ENCODE data around the gene UQCRQ. TPM values are rescaled to one million over a fixed set of nuclear protein-coding genes. Genes with fewer than 3 reads are reported as not detected.

Gene UQCRQ
- total RNA-seq, 4 donors from 2014 or later = 273 to 566 (median 326) TPM

DNA sequence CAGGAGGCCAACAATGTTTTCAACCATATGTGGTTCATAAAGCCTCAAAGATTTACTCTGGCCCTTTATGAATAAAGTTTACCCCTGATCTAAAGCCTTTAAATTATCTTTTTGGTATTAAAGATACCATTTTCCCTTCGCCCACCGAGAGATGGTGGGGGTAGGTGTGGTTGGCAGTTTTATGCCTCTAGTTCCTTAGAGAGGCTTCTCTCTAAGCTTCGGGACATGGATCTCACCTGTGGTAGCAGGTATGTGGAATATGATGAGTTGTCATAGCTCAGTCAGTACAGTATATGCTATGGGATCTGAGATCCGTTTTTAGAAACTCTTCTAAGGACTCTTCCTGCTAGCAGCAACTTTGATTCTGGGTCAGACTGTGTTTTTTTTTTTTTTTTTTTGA is 2.3 kb downstream of the UQCRQ start:
- in situ Hi-C loops (cut with MboI; ENCODE audit: low sequenced_read_pairs in 4 of 4) = loop anchor here in 2 of 4 donors (25.0 kb wide), 1 partner anchor 481 kb away; no protein-coding TSS in a partner anchor
- H3K4me3 ChIP-seq = no peak overlapping the region
- peak overlapping the region in 1 of 4 donors; percentile 14 for H3K27ac ChIP-seq
- H3K36me3 ChIP-seq = peaks cover 0 to 25% of the 10 kb centered on the region in 2 donors
- TF ChIP-seq POLR2A (IDR thresholded peaks at IDR 0.05) = no peak
- TF ChIP-seq, protein P1, sequence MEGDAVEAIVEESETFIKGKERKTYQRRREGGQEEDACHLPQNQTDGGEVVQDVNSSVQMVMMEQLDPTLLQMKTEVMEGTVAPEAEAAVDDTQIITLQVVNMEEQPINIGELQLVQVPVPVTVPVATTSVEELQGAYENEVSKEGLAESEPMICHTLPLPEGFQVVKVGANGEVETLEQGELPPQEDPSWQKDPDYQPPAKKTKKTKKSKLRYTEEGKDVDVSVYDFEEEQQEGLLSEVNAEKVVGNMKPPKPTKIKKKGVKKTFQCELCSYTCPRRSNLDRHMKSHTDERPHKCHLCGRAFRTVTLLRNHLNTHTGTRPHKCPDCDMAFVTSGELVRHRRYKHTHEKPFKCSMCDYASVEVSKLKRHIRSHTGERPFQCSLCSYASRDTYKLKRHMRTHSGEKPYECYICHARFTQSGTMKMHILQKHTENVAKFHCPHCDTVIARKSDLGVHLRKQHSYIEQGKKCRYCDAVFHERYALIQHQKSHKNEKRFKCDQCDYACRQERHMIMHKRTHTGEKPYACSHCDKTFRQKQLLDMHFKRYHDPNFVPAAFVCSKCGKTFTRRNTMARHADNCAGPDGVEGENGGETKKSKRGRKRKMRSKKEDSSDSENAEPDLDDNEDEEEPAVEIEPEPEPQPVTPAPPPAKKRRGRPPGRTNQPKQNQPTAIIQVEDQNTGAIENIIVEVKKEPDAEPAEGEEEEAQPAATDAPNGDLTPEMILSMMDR (IDR thresholded peaks at IDR 0.05 in 4 of 5, conservative IDR thresholded peaks at IDR 0.05 in 1 of 5) = no peak
- H3K9me3 ChIP-seq = no peaks in the 10 kb centered on the region
- H3K27me3 ChIP-seq = no peaks in the 10 kb centered on the region
- DNase-seq (no peak), ATAC-seq (no peak)
- H3K4me1 ChIP-seq = peaks cover 39 to 41% of the 10 kb centered on the region in 2 donors
- intact Hi-C loops (cut with DNase I; ENCODE audit: low total_unique reads) = loop anchor here (5.0 kb wide), 1 partner anchor 94 kb away; the partner anchor contains the start of gene AFF4

DNA sequence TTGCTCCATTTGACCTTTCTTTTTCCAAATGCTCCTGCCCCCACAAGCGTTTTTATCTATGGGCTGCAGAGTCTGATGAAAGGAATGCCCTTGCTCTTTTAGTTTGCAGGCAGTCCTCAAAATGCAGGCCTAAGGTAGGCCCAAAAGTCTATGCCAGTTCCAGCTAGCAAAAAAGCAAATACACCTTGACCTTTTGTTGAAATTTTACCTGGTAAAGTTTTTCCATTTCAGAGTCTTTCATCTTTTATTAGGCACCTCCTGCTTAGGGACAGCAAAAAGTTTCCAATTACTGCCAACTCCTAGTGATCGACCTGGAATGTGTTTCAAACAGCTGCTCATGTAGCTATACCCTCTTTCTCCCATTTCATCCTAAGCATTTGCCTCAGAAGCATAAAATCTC is 4.4 kb downstream of the UQCRQ start:
- Histone ChIP-seq H3K9me3 (no peaks in the 10 kb centered on the region), H3K4me3 (no peak overlapping the region), H3K4me1 (peaks cover 37 to 39% of the 10 kb centered on the region in 2 donors), H3K27me3 (no peaks in the 10 kb centered on the region), H3K27ac (peak overlapping the region in 2 of 4 donors; percentile 14 to 26), H3K36me3 (peaks cover 0 to 35% of the 10 kb centered on the region in 2 donors)
- DNase-seq (no peak), ATAC-seq (no peak)
- in situ Hi-C loops (cut with MboI; ENCODE audit: low sequenced_read_pairs in 4 of 4) (loop anchor here in 2 of 4 donors (25.0 kb wide), 1 partner anchor 484 kb away; no protein-coding TSS in a partner anchor), intact Hi-C loops (cut with DNase I; ENCODE audit: low total_unique reads) (no loop called here)
- TF ChIP-seq, protein P1 (IDR thresholded peaks at IDR 0.05 in 4 of 5, conservative IDR thresholded peaks at IDR 0.05 in 1 of 5) = no peak
- no peak for TF ChIP-seq POLR2A (IDR thresholded peaks at IDR 0.05)

DNA sequence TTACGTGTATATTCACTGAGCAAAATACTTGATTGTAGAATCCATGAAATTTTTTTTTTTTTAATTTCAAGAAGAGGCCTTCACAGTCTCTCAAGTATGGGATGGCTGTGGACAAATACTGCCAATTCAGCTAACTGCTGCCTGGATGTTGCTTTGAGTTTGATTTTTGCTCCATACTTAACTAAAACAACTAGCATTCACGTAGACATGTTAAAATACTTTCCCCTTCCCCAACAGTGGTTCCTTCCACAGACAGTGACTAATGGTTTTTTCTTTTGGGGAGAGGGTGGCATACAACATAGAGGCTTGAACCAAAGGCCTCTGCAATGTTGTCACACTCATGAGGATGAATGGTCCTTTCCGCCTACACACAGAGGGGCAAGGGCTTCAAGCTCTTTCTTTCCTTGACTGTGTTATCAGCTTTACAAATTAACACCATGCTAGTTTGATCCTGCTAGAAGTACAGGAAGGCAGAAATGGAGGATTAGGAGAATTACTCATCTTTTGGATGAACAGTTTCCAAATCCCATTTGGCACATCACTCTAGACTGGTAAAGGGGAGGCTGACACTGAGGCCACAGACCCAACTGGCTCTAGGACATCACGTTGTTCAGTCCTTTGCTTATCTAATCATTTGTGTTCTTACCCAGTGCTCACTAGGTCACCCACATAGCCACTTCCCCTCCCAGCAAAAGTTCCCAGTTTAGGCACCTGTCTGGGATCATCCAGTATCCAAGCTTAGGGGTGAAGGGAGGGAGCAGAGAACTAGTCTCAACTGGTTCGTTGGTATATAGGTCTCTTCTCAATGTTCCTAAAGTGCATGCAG is 5.2 kb downstream of the UQCRQ start:
- Histone ChIP-seq H3K27ac (peak overlapping the region in 2 of 4 donors; percentile 2 to 14), H3K4me1 (peaks cover 39 to 41% of the 10 kb centered on the region in 2 donors), H3K9me3 (no peaks in the 10 kb centered on the region), H3K27me3 (no peaks in the 10 kb centered on the region), H3K36me3 (peaks cover 0 to 35% of the 10 kb centered on the region in 2 donors), H3K4me3 (no peak overlapping the region)
- DNase-seq = no peak
- intact Hi-C loops (cut with DNase I; ENCODE audit: low total_unique reads) (no loop called here), in situ Hi-C loops (cut with MboI; ENCODE audit: low sequenced_read_pairs in 4 of 4) (loop anchor here in 2 of 4 donors (25.0 kb wide), 1 partner anchor 484 kb away; no protein-coding TSS in a partner anchor)
- ATAC-seq = no peak
- TF ChIP-seq POLR2A (IDR thresholded peaks at IDR 0.05) = no peak

DNA sequence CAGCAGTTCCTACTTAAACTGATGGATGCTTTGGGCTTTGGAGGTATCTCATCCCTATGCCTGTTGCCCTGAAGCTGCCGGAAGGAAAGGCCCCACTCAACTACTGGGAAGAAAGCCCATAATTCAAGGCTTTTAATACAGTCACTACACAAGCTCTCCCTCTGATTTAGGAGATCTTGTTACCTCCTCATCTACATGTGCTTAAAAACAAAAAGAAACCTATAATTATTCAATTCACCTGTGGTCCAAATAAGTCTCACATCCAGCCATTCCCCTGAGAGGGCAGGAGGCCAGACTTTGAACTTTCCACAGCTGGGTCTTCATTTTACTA is 6.3 kb downstream of the UQCRQ start:
- Histone ChIP-seq H3K4me1 (peaks cover 39 to 43% of the 10 kb centered on the region in 2 donors), H3K36me3 (peaks cover 0 to 32% of the 10 kb centered on the region in 2 donors), H3K27ac (peak overlapping the region in 1 of 4 donors; percentile 20), H3K4me3 (no peak overlapping the region), H3K9me3 (no peaks in the 10 kb centered on the region), H3K27me3 (no peaks in the 10 kb centered on the region)
- intact Hi-C loops (cut with DNase I; ENCODE audit: low total_unique reads) = no loop called here
- in situ Hi-C loops (cut with MboI; ENCODE audit: low sequenced_read_pairs in 4 of 4) = loop anchor here in 2 of 4 donors (25.0 kb wide), 1 partner anchor 485 kb away; no protein-coding TSS in a partner anchor
- DNase-seq (no peak), ATAC-seq (no peak)
- TF ChIP-seq, protein P1 (IDR thresholded peaks at IDR 0.05 in 4 of 5, conservative IDR thresholded peaks at IDR 0.05 in 1 of 5) = no peak
- no peak for TF ChIP-seq POLR2A (IDR thresholded peaks at IDR 0.05)
